ENCODE data around the gene GRB2.
"Not testable (repeated sequence)": the region's sequence is repeated elsewhere in the genome, so short reads cannot be mapped to it uniquely, and the experiment has no call there.

GRB2 gene

GRCh38 chr17:75288770-75289114 lies 116.7 kb downstream of the GRB2 start:
- peaks cover 0 to 19% (median 12%) of the 10 kb centered on the region in 3 donors for H3K36me3 ChIP-seq
- no peaks in the 10 kb centered on the region for H3K27me3 ChIP-seq
- TF ChIP-seq CTCF (IDR thresholded peaks at IDR 0.05) = no peak
- peak overlapping the region; percentile 69 to 73 for H3K4me3 ChIP-seq
- DNase-seq = no peak
- no peaks in the 10 kb centered on the region for H3K9me3 ChIP-seq
- H3K27ac ChIP-seq = peak overlapping the region; percentile 86 to 87
- H3K4me1 ChIP-seq = peaks cover 0 to 10% (median 4%) of the 10 kb centered on the region in 4 donors
- intact Hi-C loops (cut with DNase I; ENCODE audit: low total_unique reads) = no loop called here

GRCh38 chr17:75288359-75288758 lies 117.1 kb downstream of the GRB2 start:
- H3K4me3 ChIP-seq = peak overlapping the region; percentile 69 to 73
- no peaks in the 10 kb centered on the region for H3K9me3 ChIP-seq
- H3K27me3 ChIP-seq = no peaks in the 10 kb centered on the region
- H3K27ac ChIP-seq = peak overlapping the region; percentile 86 to 87
- intact Hi-C loops (cut with DNase I; ENCODE audit: low total_unique reads) = no loop called here
- peaks cover 0 to 10% (median 4%) of the 10 kb centered on the region in 4 donors for H3K4me1 ChIP-seq
- no peak for TF ChIP-seq CTCF (IDR thresholded peaks at IDR 0.05)
- H3K36me3 ChIP-seq = peaks cover 0 to 19% (median 12%) of the 10 kb centered on the region in 3 donors
- no peak for DNase-seq

- intact Hi-C loops (cut with DNase I; ENCODE audit: low total_unique reads) = no loop called here
- Histone ChIP-seq H3K36me3 (peaks cover 0 to 21% (median 15%) of the 10 kb centered on the region in 3 donors), H3K4me1 (peaks cover 0 to 10% (median 4%) of the 10 kb centered on the region in 4 donors), H3K27me3 (no peaks in the 10 kb centered on the region), H3K9me3 (no peaks in the 10 kb centered on the region), H3K4me3 (no peak overlapping the region), H3K27ac (no peak overlapping the region)
- DNase-seq = no peak
- no peak for TF ChIP-seq CTCF (IDR thresholded peaks at IDR 0.05)
Measured at GRCh38 chr17:75287221-75287620, 118.3 kb downstream of the GRB2 start.

DNA sequence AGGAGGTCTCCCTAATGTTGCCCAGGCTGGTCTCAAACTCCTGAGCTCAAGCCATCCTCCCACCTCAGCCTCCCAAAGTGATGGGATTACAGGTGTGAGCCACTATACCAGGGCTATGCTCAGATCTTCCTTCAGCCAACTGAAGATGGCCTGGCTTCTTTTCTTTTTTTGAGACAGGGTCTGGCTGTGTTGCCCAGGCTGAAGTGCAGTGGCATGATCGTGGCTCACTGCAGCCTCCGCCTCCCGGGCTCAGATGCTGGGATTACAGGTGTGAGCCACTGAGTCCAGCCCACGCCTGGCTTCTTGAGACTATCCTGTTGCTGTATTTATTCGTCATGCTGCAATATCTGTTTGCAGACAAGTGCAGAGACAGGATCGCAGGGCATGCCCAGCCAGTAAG lies 120.4 kb downstream of the GRB2 start:
- Histone ChIP-seq H3K9me3 (no peaks in the 10 kb centered on the region), H3K27me3 (no peaks in the 10 kb centered on the region), H3K4me1 (peaks cover 0 to 10% (median 4%) of the 10 kb centered on the region in 4 donors), H3K36me3 (peaks cover 0 to 33% (median 22%) of the 10 kb centered on the region in 3 donors), H3K27ac (no peak overlapping the region), H3K4me3 (no peak overlapping the region)
- no peak for TF ChIP-seq CTCF (IDR thresholded peaks at IDR 0.05)
- intact Hi-C loops (cut with DNase I; ENCODE audit: low total_unique reads) = no loop called here
- no peak for DNase-seq

DNA sequence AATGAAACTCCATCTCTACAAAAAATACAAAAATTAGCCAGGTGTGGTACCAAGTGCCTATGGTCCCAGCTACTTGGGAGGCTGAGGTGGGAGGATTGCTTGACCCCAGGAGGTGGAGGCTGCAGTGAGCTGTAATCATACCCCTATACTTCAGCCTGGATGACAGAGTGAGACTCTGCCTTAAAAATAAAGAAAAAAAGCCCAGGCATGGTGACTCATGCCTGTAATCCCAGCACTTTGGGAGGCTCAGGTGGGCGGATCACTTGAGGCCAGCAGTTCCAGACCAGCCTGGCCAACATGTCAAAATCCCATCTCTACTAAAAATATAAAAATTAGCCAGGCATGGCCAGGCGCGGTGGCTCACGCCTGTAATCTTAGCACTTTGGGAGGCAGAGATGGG lies 125.3 kb downstream of the GRB2 start:
- H3K27me3 ChIP-seq; H3K4me1 ChIP-seq; DNase-seq; intact Hi-C loops (cut with DNase I; ENCODE audit: low total_unique reads); H3K4me3 ChIP-seq; H3K9me3 ChIP-seq; H3K27ac ChIP-seq: not testable (repeated sequence)
- peaks cover 0 to 28% (median 15%) of the 10 kb centered on the region in 3 donors for H3K36me3 ChIP-seq

DNA sequence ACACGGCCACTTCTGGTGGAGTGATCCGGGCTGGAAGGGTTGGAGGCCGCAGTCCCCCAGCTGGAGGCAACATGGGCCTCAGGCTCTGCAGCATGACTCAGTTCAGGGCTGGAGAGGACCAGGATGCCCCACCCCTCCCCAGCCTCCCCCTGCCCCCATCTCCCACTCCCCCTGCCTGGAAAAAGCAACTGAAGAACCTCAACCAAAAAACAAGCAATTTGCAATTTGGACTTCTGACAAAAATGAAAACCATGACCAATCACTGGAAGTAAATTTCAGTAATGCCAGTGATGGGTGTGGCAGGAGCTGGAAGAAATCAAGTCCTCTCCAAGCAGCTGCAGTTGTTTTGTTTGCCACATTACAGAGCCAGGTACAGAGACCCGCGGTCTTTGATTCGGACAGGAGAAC lies 127.8 kb downstream of the GRB2 start:
- intact Hi-C loops (cut with DNase I; ENCODE audit: low total_unique reads) = no loop called here
- Histone ChIP-seq H3K4me3 (no peak overlapping the region), H3K27ac (no peak overlapping the region), H3K9me3 (no peaks in the 10 kb centered on the region), H3K27me3 (no peaks in the 10 kb centered on the region), H3K4me1 (peaks cover 0 to 7% (median 2%) of the 10 kb centered on the region in 4 donors), H3K36me3 (peaks cover 0 to 22% (median 15%) of the 10 kb centered on the region in 3 donors)
- no peak for TF ChIP-seq CTCF (IDR thresholded peaks at IDR 0.05)
- DNase-seq = no peak

Data from tibial artery (tissue), 4 donors.